ENCODE measurements around the gene CDH13.

The CDH13 gene

GRCh38 chr16:82990155-82990554 lies 363.4 kb downstream of the CDH13 start:
- DNase-seq (ENCODE audit: low read depth, low spot score) = peak; percentile 68
- in situ Hi-C loops (cut with HindIII; ENCODE audit: low sequenced_read_pairs) = no loop called here
- TF ChIP-seq CTCF (IDR thresholded peaks at IDR 0.05; ENCODE audit: low read depth, low read length) = no peak

GRCh38 chr16:82991410-82991809 lies 364.6 kb downstream of the CDH13 start:
- TF ChIP-seq CTCF (IDR thresholded peaks at IDR 0.05; ENCODE audit: low read depth, low read length) = no peak
- DNase-seq (ENCODE audit: low read depth, low spot score) = no peak
- in situ Hi-C loops (cut with HindIII; ENCODE audit: low sequenced_read_pairs) = no loop called here
- no peak overlapping the region for H3K4me3 ChIP-seq (ENCODE audit: low read depth, low read length)

More at GRCh38 chr16:82990155-82990554, 363.4 kb downstream of the CDH13 start:
- no peak overlapping the region for H3K4me3 ChIP-seq (ENCODE audit: low read depth, low read length)

GRCh38 chr16:82991966-82992675 lies 365.4 kb downstream of the CDH13 start:
- no peak overlapping the region for H3K4me3 ChIP-seq (ENCODE audit: low read depth, low read length)
- TF ChIP-seq CTCF (IDR thresholded peaks at IDR 0.05; ENCODE audit: low read depth, low read length) = no peak
- in situ Hi-C loops (cut with HindIII; ENCODE audit: low sequenced_read_pairs) = no loop called here
- DNase-seq (ENCODE audit: low read depth, low spot score) = no peak

- no peak overlapping the region for H3K4me3 ChIP-seq (ENCODE audit: low read depth, low read length)
- in situ Hi-C loops (cut with HindIII; ENCODE audit: low sequenced_read_pairs) = no loop called here
- no peak for TF ChIP-seq CTCF (IDR thresholded peaks at IDR 0.05; ENCODE audit: low read depth, low read length)
- no peak for DNase-seq (ENCODE audit: low read depth, low spot score)
These were observed 366.0 kb downstream of the CDH13 start for GRCh38 chr16:82992786-82993185.

- no peak for TF ChIP-seq CTCF (IDR thresholded peaks at IDR 0.05; ENCODE audit: low read depth, low read length)
- no peak overlapping the region for H3K4me3 ChIP-seq (ENCODE audit: low read depth, low read length)
- in situ Hi-C loops (cut with HindIII; ENCODE audit: low sequenced_read_pairs) = no loop called here
- DNase-seq (ENCODE audit: low read depth, low spot score) = no peak
These were observed 366.6 kb downstream of the CDH13 start for GRCh38 chr16:82993415-82993814.

GRCh38 chr16:82993926-82994325 lies 367.2 kb downstream of the CDH13 start:
- in situ Hi-C loops (cut with HindIII; ENCODE audit: low sequenced_read_pairs) = no loop called here
- DNase-seq (ENCODE audit: low read depth, low spot score) = no peak
- TF ChIP-seq CTCF (IDR thresholded peaks at IDR 0.05; ENCODE audit: low read depth, low read length) = no peak
- H3K4me3 ChIP-seq (ENCODE audit: low read depth, low read length) = no peak overlapping the region

Measured in astrocyte of the spinal cord (primary cell).